Common myeloid progenitor, CD34-positive (primary cell): ENCODE results near the gene UBE2D1. TPM values are rescaled to one million over a fixed set of nuclear protein-coding genes. Genes with fewer than 3 reads are reported as not detected.

Experiments
- CTCF ChIA-PET: fragments of 350-600 bp; sonication (Branson Sonifier 250); formaldehyde crosslinking; loops from one replicate; lab custom pipeline; 2021; ENCODE audit warnings: antibody characterized with exemption; lab: Charles Lee
- POLR2A ChIA-PET: fragments of 350-600 bp; sonication (Branson Sonifier 250); formaldehyde crosslinking; loops from one replicate; lab custom pipeline; 2021; ENCODE audit warnings: antibody characterized with exemption; lab: Charles Lee
- DNase-seq, 3 donors: peaks; one replicate each; pipeline versions ENCODE4 v3.0.0 to v3.0.0-alpha.2; 2013
- H3K27ac ChIP-seq, 2 experiments: 1 replicate in 1 of 2; 2 replicates in 1 of 2; pipeline ENCODE4 v1.7.0; 2013; ENCODE audit warnings: inconsistent platforms in 2 of 2, low read length in 2 of 2, mild to moderate bottlenecking in 2 of 2, low read depth in 1 of 2, moderate library complexity in 1 of 2; ENCODE audit not compliant: severe bottlenecking in 2 of 2, insufficient read depth in 1 of 2, poor library complexity in 1 of 2
- H3K27me3 ChIP-seq, 5 experiments: replicated peaks in 2 of 5; 1 replicate in 3 of 5; 2 replicates in 2 of 5; pipeline versions ENCODE4 v1.6.1 to v1.7.0; 2013; ENCODE audit warnings: low read length in 4 of 5, mild to moderate bottlenecking in 2 of 5, moderate library complexity in 2 of 5, inconsistent platforms in 1 of 5; ENCODE audit not compliant: insufficient read depth in 5 of 5, control insufficient read depth in 4 of 5
- H3K36me3 ChIP-seq, 4 experiments: 1 replicate in 2 of 4; 2 replicates in 2 of 4; pipeline versions ENCODE4 v1.6.1 to v1.7.0; 2013; ENCODE audit warnings: low read length in 3 of 4, control low read depth in 1 of 4, mild to moderate bottlenecking in 1 of 4; ENCODE audit not compliant: control insufficient read depth in 4 of 4, insufficient read depth in 4 of 4
- H3K4me1 ChIP-seq, 4 experiments: 1 replicate in 3 of 4; 2 replicates in 1 of 4; pipeline versions ENCODE4 v1.6.1 to v1.7.1; 2013; ENCODE audit warnings: low read length in 3 of 4, mild to moderate bottlenecking in 3 of 4, control low read depth in 1 of 4, inconsistent platforms in 1 of 4, moderate library complexity in 1 of 4; ENCODE audit not compliant: control insufficient read depth in 4 of 4, insufficient read depth in 4 of 4; ENCODE audit errors: control extremely low read depth in 1 of 4
- H3K4me3 ChIP-seq, 7 experiments: 1 replicate in 4 of 7; 2 replicates in 3 of 7; pipeline versions ENCODE4 v1.5.1 to v1.7.0; 2013; ENCODE audit warnings: mild to moderate bottlenecking in 7 of 7, low read length in 6 of 7, moderate library complexity in 6 of 7, inconsistent platforms in 2 of 7, low read depth in 2 of 7, control low read depth in 1 of 7; ENCODE audit not compliant: insufficient read depth in 4 of 7, control insufficient read depth in 1 of 7; ENCODE audit errors: extremely low read depth in 1 of 7
- H3K9me3 ChIP-seq, 5 experiments: 1 replicate in 4 of 5; 2 replicates in 1 of 5; pipeline versions ENCODE4 v1.6.1 to v1.7.1; 2013; ENCODE audit warnings: low read length in 4 of 5, mild to moderate bottlenecking in 2 of 5, inconsistent platforms in 1 of 5, low read depth in 1 of 5, moderate library complexity in 1 of 5; ENCODE audit not compliant: control insufficient read depth in 4 of 5, insufficient read depth in 2 of 5; ENCODE audit errors: control extremely low read depth in 1 of 5
- WGBS: methylation state at CpG from one replicate; pipeline ENCODE4 v1.1.5; 2013; ENCODE audit not compliant: insufficient coverage; 5-methylcytosine and 5-hydroxymethylcytosine counted together
- polyA plus RNA-seq: library from polyadenylated mRNA; unstranded; fragments of 120-200 nt; gene quantifications from one replicate; pipeline ENCODE4 v1.2.1, GENCODE V29; 2013

The UBE2D1 gene
- polyA plus RNA-seq, result 19.1 TPM

DNA sequence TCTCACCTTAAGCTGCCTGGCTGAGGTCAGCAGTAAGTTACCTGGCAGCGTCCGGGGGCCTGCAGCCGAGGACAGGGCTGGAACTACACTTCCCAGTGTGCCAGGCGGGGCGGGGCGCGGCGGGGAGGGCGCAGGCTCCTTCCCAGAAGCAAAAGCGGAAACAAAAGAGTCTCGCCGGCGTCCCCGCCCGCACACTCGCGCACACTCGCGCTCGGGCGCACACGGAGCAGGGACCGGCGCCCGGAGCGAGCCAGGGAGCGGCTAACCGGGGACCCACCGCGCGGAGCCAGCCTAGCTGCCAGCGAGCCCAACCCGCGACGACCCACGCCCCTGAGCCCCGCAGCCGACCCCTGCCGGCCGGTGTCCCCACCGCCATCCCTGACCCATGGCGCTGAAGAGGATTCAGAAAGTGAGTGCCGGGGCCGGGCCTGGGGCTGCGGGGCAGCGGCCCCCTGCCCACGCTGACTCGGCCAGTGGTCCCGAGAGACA is at the start of gene UBE2D1:
TSS of gene UBE2D1 (plus strand) at position 190 of the 489 bp plus-strand sequence. CDS start at position 386, 196 bp downstream.
- WGBS, result under 1% methylated on average over 49 of the region's 49 CpGs
- CTCF ChIA-PET, result interaction anchor here (0.9 to 1.3 kb wide), 2 partner anchors 44 to 50 kb away, joined by 4 read pairs; no protein-coding TSS in a partner anchor
- no peaks in the 10 kb centered on the region for H3K36me3 ChIP-seq
- peak within 1 kb of the TSS; percentile 73 to 93 (median 87) for H3K4me3 ChIP-seq
- peaks cover 5 to 15% (median 11%) of the 10 kb centered on the region in 4 experiments for H3K4me1 ChIP-seq
- peak; percentile 77 to 90 (median 86) for DNase-seq
- no peaks in the 10 kb centered on the region for H3K9me3 ChIP-seq
- peak within 1 kb of the TSS in 1 of 2 experiments; percentile 61 for H3K27ac ChIP-seq
- POLR2A ChIA-PET, result no interaction called here
- H3K27me3 ChIP-seq, result no peaks in the 10 kb centered on the region

DNA sequence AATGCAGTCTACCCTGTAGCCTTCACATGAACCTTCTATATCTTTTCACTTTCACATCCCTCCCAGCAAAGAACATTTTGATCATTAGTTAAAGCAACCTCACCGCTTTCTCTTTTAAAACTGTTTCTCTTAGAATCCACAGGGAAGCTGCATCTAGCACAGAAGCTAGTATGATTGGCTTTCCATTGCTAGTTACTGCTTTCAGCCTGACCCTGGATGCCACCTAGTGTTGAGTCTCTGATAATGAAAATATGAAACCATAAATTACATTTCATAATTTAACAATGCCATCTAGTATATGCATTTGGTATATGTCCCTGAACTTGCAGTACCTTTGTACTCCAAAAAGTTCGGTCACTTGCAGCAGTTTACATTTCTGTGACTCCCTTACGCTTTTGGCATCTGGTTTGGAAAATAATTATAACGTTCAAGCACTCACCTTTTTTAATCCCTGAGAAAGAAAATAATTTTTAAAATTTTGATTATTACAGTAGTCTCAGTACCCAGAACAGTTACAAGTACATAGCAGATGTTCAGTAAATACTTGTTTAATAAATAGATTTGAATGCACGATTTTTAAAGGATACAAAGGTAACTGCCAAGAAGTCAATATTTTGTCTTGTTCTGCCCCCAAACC is 43.1 kb upstream of the UBE2D1 start:
- WGBS, result 74% methylated on average over 3 of the region's 5 CpGs
- Histone ChIP-seq H3K36me3 (no peaks in the 10 kb centered on the region), H3K4me3 (no peak overlapping the region), H3K27me3 (no peaks in the 10 kb centered on the region), H3K9me3 (no peaks in the 10 kb centered on the region), H3K27ac (no peak overlapping the region), H3K4me1 (no peaks in the 10 kb centered on the region)
- DNase-seq, result peak; percentile 57 to 74 (median 68)
- ChIA-PET CTCF (interaction anchor here (1.1 to 7.7 kb wide), 14 partner anchors 9 to 139 kb away, joined by 3 to 143 read pairs (median 6); partner anchors contain the start of gene CISD1), POLR2A (no interaction called here)

DNA sequence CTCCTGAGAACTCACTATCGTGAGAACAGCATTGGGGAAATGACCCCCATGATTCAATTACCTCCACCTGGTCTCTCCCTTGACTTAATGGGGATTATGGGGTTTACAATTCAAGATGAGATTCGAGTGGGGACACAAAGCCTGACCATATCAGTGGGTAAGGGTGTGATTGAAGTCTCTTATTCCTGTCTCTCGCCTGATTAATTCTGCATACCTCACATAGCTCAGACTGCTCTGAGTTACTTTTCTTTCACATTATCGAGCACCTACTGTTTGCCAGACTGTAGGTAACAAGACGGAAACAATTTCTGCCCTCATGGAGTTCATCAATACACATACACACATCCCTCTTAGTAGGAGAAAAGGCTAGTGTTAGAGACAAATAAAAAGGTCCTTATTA is 40.8 kb upstream of the UBE2D1 start:
- H3K27me3 ChIP-seq, result no peaks in the 10 kb centered on the region
- no peak overlapping the region for H3K4me3 ChIP-seq
- DNase-seq, result no peak
- H3K36me3 ChIP-seq, result no peaks in the 10 kb centered on the region
- H3K27ac ChIP-seq, result no peak overlapping the region
- peaks cover 0 to under 1% (median 0%) of the 10 kb centered on the region in 4 experiments for H3K4me1 ChIP-seq
- ChIA-PET CTCF (interaction anchor here (0.9 to 7.7 kb wide), 3 partner anchors 116 to 139 kb away, joined by 3 to 143 read pairs (median 3); no protein-coding TSS in a partner anchor), POLR2A (no interaction called here)
- no peaks in the 10 kb centered on the region for H3K9me3 ChIP-seq
- WGBS, result 60% methylated on average over 2 of the region's 5 CpGs

DNA sequence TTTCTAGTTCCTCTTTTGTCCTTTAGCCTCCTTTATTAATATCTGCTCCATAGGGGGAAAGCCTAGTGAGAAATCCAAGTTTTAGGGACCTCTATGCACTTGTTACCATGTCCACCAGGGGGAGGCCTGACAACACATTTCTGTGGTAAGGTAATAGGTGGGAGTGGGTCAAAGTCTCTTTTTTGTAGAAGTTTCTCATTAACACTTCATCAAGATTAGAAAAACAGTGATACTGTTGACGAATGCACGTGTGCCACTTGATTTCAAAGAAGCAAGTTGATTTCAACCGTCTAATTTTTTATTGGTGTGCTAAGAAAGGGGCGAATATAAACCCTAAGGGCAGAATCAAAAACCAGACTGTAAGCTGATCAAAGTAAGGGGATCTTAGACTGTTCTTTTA is 35.2 kb upstream of the UBE2D1 start:
- Histone ChIP-seq H3K9me3 (no peaks in the 10 kb centered on the region), H3K4me1 (peaks cover 0 to 6% (median 0%) of the 10 kb centered on the region in 4 experiments), H3K4me3 (no peak overlapping the region), H3K27me3 (peaks cover 0 to 3% (median 0%) of the 10 kb centered on the region in 5 experiments), H3K27ac (no peak overlapping the region), H3K36me3 (no peaks in the 10 kb centered on the region)
- 13% methylated on average over 3 of the region's 4 CpGs for WGBS
- peak; percentile 82 to 92 (median 90) for DNase-seq
- ChIA-PET CTCF (interaction anchor here (0.7 to 4.4 kb wide), 30 partner anchors 9 to 226 kb away, joined by 3 to 27 read pairs (median 4); partner anchors contain the start of genes CISD1 and TFAM), POLR2A (no interaction called here)

DNA sequence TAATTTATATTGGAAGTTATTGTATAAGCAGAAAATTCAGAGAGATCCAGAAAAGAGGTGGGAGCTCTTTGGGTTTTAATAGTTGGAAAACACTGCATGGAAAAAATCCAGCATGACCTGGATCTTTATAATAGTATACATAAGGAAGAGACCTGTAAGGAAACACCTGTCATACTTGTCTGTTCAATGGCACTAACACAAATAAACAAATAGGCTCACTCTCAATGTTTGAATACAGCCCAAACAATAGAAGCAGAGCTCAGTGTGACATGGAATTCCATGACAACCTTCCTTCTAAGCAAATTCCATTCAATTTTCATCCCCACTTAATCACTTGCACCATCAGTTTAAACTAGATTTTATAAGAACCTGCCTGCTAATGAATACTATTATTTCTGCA is 34.1 kb upstream of the UBE2D1 start:
- Histone ChIP-seq H3K4me3 (no peak overlapping the region), H3K36me3 (no peaks in the 10 kb centered on the region), H3K27ac (no peak overlapping the region), H3K9me3 (no peaks in the 10 kb centered on the region), H3K27me3 (peaks cover 0 to 3% (median 0%) of the 10 kb centered on the region in 5 experiments), H3K4me1 (peaks cover 0 to 6% (median 0%) of the 10 kb centered on the region in 4 experiments)
- ChIA-PET CTCF (interaction anchor here (1.0 to 4.4 kb wide), 12 partner anchors 10 to 148 kb away, joined by 3 to 27 read pairs (median 5); partner anchors contain the start of gene TFAM), POLR2A (no interaction called here)
- DNase-seq, result no peak

DNA sequence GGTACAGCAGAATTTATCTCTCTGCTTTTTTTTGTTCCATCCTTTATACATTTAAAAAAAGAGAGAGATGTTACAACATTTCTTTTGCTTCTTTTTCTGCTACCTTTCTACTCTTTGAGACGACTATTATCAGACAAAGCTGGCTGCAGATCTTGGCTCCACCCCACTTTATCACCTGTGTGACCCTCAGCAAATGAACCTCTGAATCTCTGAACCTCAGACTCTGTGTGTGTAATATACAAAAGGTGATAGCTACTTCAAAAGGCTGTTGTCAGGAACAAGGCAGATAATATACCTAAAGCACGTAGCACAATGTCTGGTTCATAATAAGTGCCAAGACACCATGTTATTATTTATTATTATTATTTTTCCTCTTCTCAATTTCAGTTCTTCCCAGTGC is 32.6 kb upstream of the UBE2D1 start:
- Histone ChIP-seq H3K4me3 (no peak overlapping the region), H3K27me3 (peaks cover 0 to 3% (median 0%) of the 10 kb centered on the region in 5 experiments), H3K27ac (no peak overlapping the region), H3K9me3 (no peaks in the 10 kb centered on the region), H3K36me3 (no peaks in the 10 kb centered on the region), H3K4me1 (peaks cover 0 to 6% (median 0%) of the 10 kb centered on the region in 4 experiments)
- no peak for DNase-seq
- POLR2A ChIA-PET, result no interaction called here
- CTCF ChIA-PET, result interaction anchor here (0.6 to 4.4 kb wide), 5 partner anchors 11 to 293 kb away, joined by 4 to 27 read pairs (median 15); partner anchors contain the start of gene TFAM
- WGBS, result 80% methylated on average over 1 of the region's 2 CpGs
